Fibroblast of upper back skin (primary cell): ENCODE measurements around the gene CANT1.
"Not testable (repeated sequence)": the region's sequence is repeated elsewhere in the genome, so short reads cannot be mapped to it uniquely, and the experiment has no call there.

Experiments
- DNase-seq: peaks from one replicate; pipeline ENCODE4 v3.0.0-alpha.2; 2013

CANT1 gene

GRCh38 chr17:79043191-79043930 lies 33.8 kb upstream of the CANT1 start:
- no peak for DNase-seq

- peak; percentile 54 for DNase-seq
These were observed 33.0 kb upstream of the CANT1 start for GRCh38 chr17:79042421-79043190.

GRCh38 chr17:79041723-79042420 lies 32.3 kb upstream of the CANT1 start:
- DNase-seq, result peak; percentile 69

- DNase-seq, result no peak
These were observed 31.5 kb upstream of the CANT1 start for GRCh38 chr17:79041041-79041570.

- DNase-seq, result no peak
These were observed 30.3 kb upstream of the CANT1 start for GRCh38 chr17:79039886-79040285.

GRCh38 chr17:79039171-79039570 lies 29.6 kb upstream of the CANT1 start:
- DNase-seq, result no peak

- peak; percentile 91 for DNase-seq
These were observed 29.1 kb upstream of the CANT1 start for GRCh38 chr17:79038545-79039135.

GRCh38 chr17:79036596-79036995 lies 27.0 kb upstream of the CANT1 start:
- DNase-seq, result peak; percentile 75

GRCh38 chr17:79036181-79036580 lies 26.6 kb upstream of the CANT1 start:
- no peak for DNase-seq

GRCh38 chr17:79035686-79036085 lies 26.1 kb upstream of the CANT1 start:
- no peak for DNase-seq

- no peak for DNase-seq
These were observed 25.4 kb upstream of the CANT1 start for GRCh38 chr17:79034931-79035485.

GRCh38 chr17:79033741-79034501 lies 24.4 kb upstream of the CANT1 start:
- DNase-seq, result no peak

- DNase-seq, result no peak
These were observed 23.6 kb upstream of the CANT1 start for GRCh38 chr17:79033046-79033616.

- no peak for DNase-seq
These were observed 22.7 kb upstream of the CANT1 start for GRCh38 chr17:79031996-79032875.

- not testable (repeated sequence) for DNase-seq
These were observed 21.1 kb upstream of the CANT1 start for GRCh38 chr17:79030636-79031035.

- DNase-seq, result no peak
These were observed 19.9 kb upstream of the CANT1 start for GRCh38 chr17:79029327-79030009.

GRCh38 chr17:79028496-79029326 lies 19.1 kb upstream of the CANT1 start:
- DNase-seq, result no peak

- peak; percentile 20 for DNase-seq
These were observed 18.4 kb upstream of the CANT1 start for GRCh38 chr17:79027925-79028491.
